Left lung (tissue), 10 donors: ENCODE measurements around the gene SSR3. TPM values are rescaled to one million over a fixed set of nuclear protein-coding genes. Genes with fewer than 3 reads are reported as not detected.

Experiments
- ATAC-seq: fragments of 200-7000 bp; cut with Tn5 transposase; one replicate; pipeline ENCODE4 v1.9.1; 2020; ENCODE audit warnings: moderate library complexity
- DNase-seq, 4 donors: peaks; one replicate each; pipeline ENCODE4 v3.0.0-alpha.2; 2013 to 2020
- H3K27ac ChIP-seq, 2 donors: fragments of 200-600 bp; sonication (generic) in 1 of 2; one replicate each; pipeline versions ENCODE4 v1.5.0 to v1.8.0; 2020 to 2021
- H3K27me3 ChIP-seq, 2 donors: fragments of 200-600 bp; sonication (generic) in 1 of 2; one replicate each; pipeline versions ENCODE4 v1.5.0 to v1.8.0; 2020 to 2021
- H3K36me3 ChIP-seq, 2 donors: fragments of 200-600 bp; sonication (generic) in 1 of 2; one replicate each; pipeline versions ENCODE4 v1.5.0 to v1.8.0; 2020 to 2021
- H3K4me1 ChIP-seq, 2 donors: fragments of 200-600 bp; one replicate each; pipeline ENCODE4 v1.8.0; 2021
- H3K4me3 ChIP-seq, 2 donors: fragments of 200-600 bp; sonication (generic) in 1 of 2; one replicate each; pipeline versions ENCODE4 v1.5.0 to v1.8.0; 2020 to 2021; ENCODE audit warnings: mild to moderate bottlenecking in 1 of 2
- H3K9me3 ChIP-seq, 2 donors: fragments of 200-600 bp; sonication (generic) in 1 of 2; one replicate each; pipeline versions ENCODE4 v1.5.0 to v1.8.0; 2020 to 2021
- CTCF ChIP-seq, 2 donors: fragments of 200-600 bp; sonication (generic) in 1 of 2; IDR thresholded peaks; one replicate each; pipeline versions ENCODE4 v1.5.0 to v1.8.0; 2021; ENCODE audit warnings: antibody characterized with exemption in 2 of 2
- intact Hi-C, 2 donors: fragments of 100-400 bp; cut with DNase I; formaldehyde crosslinking; loops; one replicate each; pipeline versions ENCODE4 v1.11.2 to v1.14.2; 2022
- polyA plus RNA-seq, 6 donors: library from polyadenylated mRNA; unstranded; fragments of 120-200 nt; gene quantifications; one replicate each; pipeline ENCODE4 v1.2.1, GENCODE V29; 2013; ENCODE audit not compliant: insufficient read length in 6 of 6
- total RNA-seq, 2 donors: library from RNA; stranded (reverse); fragmentation: NEBNext Ultra II Directional; extraction: Animal tissue kit (Norgen Biotek cat#: 25700); gene quantifications; one replicate each; pipeline ENCODE4 v1.2.1, GENCODE V29; 2021
- donor health status: DM: no; HTN: yes; CAD: no.
- donor health status: DM: no; HTN: no; CAD: no.

The SSR3 gene
- total and polyA plus RNA-seq, 8 donors, result 94.3 to 336 (median 125) TPM

GRCh38 chr3:156539802-156540201 is 15.1 kb downstream of the SSR3 start:
- Histone ChIP-seq H3K4me3 (no peak overlapping the region), H3K4me1 (peaks cover 3 to 20% of the 10 kb centered on the region in 2 donors), H3K27me3 (no peaks in the 10 kb centered on the region), H3K9me3 (no peaks in the 10 kb centered on the region), H3K27ac (no peak overlapping the region), H3K36me3 (peaks cover 0 to 75% of the 10 kb centered on the region in 2 donors)
- no peak for TF ChIP-seq CTCF (IDR thresholded peaks at IDR 0.05)
- intact Hi-C loops, result no loop called here
- no peak for DNase-seq
- no peak for ATAC-seq

- H3K9me3 ChIP-seq, result no peaks in the 10 kb centered on the region
- no peak overlapping the region for H3K4me3 ChIP-seq
- H3K27ac ChIP-seq, result no peak overlapping the region
- ATAC-seq (no peak), DNase-seq (no peak)
- intact Hi-C loops, result no loop called here
- TF ChIP-seq CTCF (IDR thresholded peaks at IDR 0.05), result no peak
- no peaks in the 10 kb centered on the region for H3K27me3 ChIP-seq
- H3K36me3 ChIP-seq, result peaks cover 0 to 68% of the 10 kb centered on the region in 2 donors
- H3K4me1 ChIP-seq, result peaks cover 7 to 20% of the 10 kb centered on the region in 2 donors
Measured at GRCh38 chr3:156539051-156539450, 15.9 kb downstream of the SSR3 start.

GRCh38 chr3:156536524-156537316 is 18.2 kb downstream of the SSR3 start:
- DNase-seq (no peak), ATAC-seq (no peak)
- intact Hi-C loops, result no loop called here
- no peak for TF ChIP-seq CTCF (IDR thresholded peaks at IDR 0.05)
- peaks cover 7 to 10% of the 10 kb centered on the region in 2 donors for H3K4me1 ChIP-seq
- no peaks in the 10 kb centered on the region for H3K9me3 ChIP-seq
- no peak overlapping the region for H3K4me3 ChIP-seq
- no peaks in the 10 kb centered on the region for H3K27me3 ChIP-seq
- peaks cover 0 to 44% of the 10 kb centered on the region in 2 donors for H3K36me3 ChIP-seq
- no peak overlapping the region for H3K27ac ChIP-seq

- no peak overlapping the region for H3K4me3 ChIP-seq
- no peaks in the 10 kb centered on the region for H3K27me3 ChIP-seq
- H3K36me3 ChIP-seq, result peaks cover 0 to 35% of the 10 kb centered on the region in 2 donors
- intact Hi-C loops, result no loop called here
- H3K27ac ChIP-seq, result peak overlapping the region in 1 of 2 donors; percentile 62
- no peak for DNase-seq
- TF ChIP-seq CTCF (IDR thresholded peaks at IDR 0.05), result no peak
- ATAC-seq, result no peak
- H3K9me3 ChIP-seq, result no peaks in the 10 kb centered on the region
- peaks cover 7 to 10% of the 10 kb centered on the region in 2 donors for H3K4me1 ChIP-seq
Measured at GRCh38 chr3:156535798-156536197, 19.1 kb downstream of the SSR3 start.

- TF ChIP-seq CTCF (IDR thresholded peaks at IDR 0.05), result no peak
- intact Hi-C loops, result no loop called here
- peak overlapping the region in 1 of 2 donors; percentile 62 for H3K27ac ChIP-seq
- peaks cover 0 to 29% of the 10 kb centered on the region in 2 donors for H3K36me3 ChIP-seq
- no peak overlapping the region for H3K4me3 ChIP-seq
- H3K27me3 ChIP-seq, result no peaks in the 10 kb centered on the region
- DNase-seq (peak in 3 of 4 donors; percentile 27 to 78 (median 69)), ATAC-seq (peak; percentile 96)
- H3K9me3 ChIP-seq, result no peaks in the 10 kb centered on the region
- H3K4me1 ChIP-seq, result peaks cover 7 to 10% of the 10 kb centered on the region in 2 donors
Measured at GRCh38 chr3:156535162-156535627, 19.7 kb downstream of the SSR3 start.
